Suprapubic skin (tissue), 4 donors: ENCODE results near the gene CTU2.

Source experiments
- EP300 ChIP-seq: sonication (generic); formaldehyde crosslinking; IDR thresholded peaks from one replicate; pipeline ENCODE4 v1.6.1; 2017; ENCODE audit warnings: antibody characterized with exemption
- POLR2A ChIP-seq, 2 donors: fragments of 450-650 bp; IDR thresholded peaks; one replicate each; pipeline ENCODE4 v1.6.1; 2017; ENCODE audit warnings: antibody characterized with exemption in 2 of 2, mild to moderate bottlenecking in 2 of 2, moderate library complexity in 2 of 2
- POLR2AphosphoS5 ChIP-seq, 3 donors: sonication (generic); formaldehyde crosslinking; IDR thresholded peaks; one replicate each; pipeline ENCODE4 v1.6.1; 2017; ENCODE audit warnings: antibody characterized with exemption in 3 of 3
- TF ChIP-seq, protein P1 (sequence below), 2 donors: fragments of 200-600 bp in 1 of 2; fragments of 450-650 bp in 1 of 2; sonication (generic) in 1 of 2; IDR thresholded peaks; one replicate each; pipeline ENCODE4 v1.5.1; 2016 to 2019; ENCODE audit warnings: antibody characterized with exemption in 2 of 2, mild to moderate bottlenecking in 1 of 2, moderate library complexity in 1 of 2

DNA sequence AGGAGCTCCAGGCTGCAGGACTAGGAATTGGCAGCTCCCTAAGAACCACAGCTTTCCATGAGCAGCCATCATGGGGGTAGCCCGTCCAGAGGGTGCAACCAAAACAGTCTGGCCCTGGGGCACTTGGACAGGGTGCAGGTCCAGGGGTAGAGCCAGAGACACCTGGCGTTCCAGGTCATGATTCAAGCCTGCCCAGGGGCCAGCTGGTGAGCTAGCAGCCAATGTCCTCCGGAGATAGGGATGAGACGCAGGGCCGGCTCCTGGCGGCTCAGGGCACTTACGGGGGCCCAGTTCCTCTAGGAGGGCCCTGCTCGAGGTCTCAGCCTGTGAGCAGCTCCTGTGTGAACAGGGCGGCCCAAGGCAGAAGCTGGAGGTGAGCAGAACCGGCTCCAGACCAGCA, 56.6 kb downstream of the CTU2 start:
- TF ChIP-seq, protein P1, sequence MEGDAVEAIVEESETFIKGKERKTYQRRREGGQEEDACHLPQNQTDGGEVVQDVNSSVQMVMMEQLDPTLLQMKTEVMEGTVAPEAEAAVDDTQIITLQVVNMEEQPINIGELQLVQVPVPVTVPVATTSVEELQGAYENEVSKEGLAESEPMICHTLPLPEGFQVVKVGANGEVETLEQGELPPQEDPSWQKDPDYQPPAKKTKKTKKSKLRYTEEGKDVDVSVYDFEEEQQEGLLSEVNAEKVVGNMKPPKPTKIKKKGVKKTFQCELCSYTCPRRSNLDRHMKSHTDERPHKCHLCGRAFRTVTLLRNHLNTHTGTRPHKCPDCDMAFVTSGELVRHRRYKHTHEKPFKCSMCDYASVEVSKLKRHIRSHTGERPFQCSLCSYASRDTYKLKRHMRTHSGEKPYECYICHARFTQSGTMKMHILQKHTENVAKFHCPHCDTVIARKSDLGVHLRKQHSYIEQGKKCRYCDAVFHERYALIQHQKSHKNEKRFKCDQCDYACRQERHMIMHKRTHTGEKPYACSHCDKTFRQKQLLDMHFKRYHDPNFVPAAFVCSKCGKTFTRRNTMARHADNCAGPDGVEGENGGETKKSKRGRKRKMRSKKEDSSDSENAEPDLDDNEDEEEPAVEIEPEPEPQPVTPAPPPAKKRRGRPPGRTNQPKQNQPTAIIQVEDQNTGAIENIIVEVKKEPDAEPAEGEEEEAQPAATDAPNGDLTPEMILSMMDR (IDR thresholded peaks at IDR 0.05), result no peak
- no peak for TF ChIP-seq POLR2A (IDR thresholded peaks at IDR 0.05)
- TF ChIP-seq POLR2AphosphoS5 (IDR thresholded peaks at IDR 0.05), result no peak
- TF ChIP-seq EP300, result no peak
